ENCODE measurements around the gene TAS2R19. TPM values are rescaled to one million over a fixed set of nuclear protein-coding genes. Genes with fewer than 3 reads are reported as not detected.

The TAS2R19 gene
- total RNA-seq, 2 experiments from 2014 or later, result 2.9 to 3.2 TPM

- Histone ChIP-seq H2AFZ (ENCODE audit: low read length) (no peak overlapping the region), H3K9me2 (ENCODE audit: insufficient read depth, low read length) (no peaks in the 10 kb centered on the region), H3K9me3 (ENCODE audit: low read length) (no peaks in the 10 kb centered on the region), H3K4me2 (ENCODE audit: low read length) (no peak overlapping the region), H3K36me3 (ENCODE audit: insufficient read depth, low read length) (no peaks in the 10 kb centered on the region), H3K4me1 (ENCODE audit: insufficient read depth, low read length, poor library complexity, severe bottlenecking) (no peaks in the 10 kb centered on the region), H3K79me2 (ENCODE audit: insufficient read depth, low read depth, low read length) (no peaks in the 10 kb centered on the region), H3K4me3 (ENCODE audit: low read depth, low read length, poor library complexity, severe bottlenecking) (no peak overlapping the region), H3K27ac (ENCODE audit: low read depth, low read length, poor library complexity, severe bottlenecking) (no peak overlapping the region), H4K20me1 (ENCODE audit: insufficient read depth, low read length) (no peaks in the 10 kb centered on the region; the same call in 1 of the 2 replicates)
- no TSS peak for BruUV-seq (replicated peaks)
- ChIA-PET CTCF (ENCODE audit: unreplicated experiment) (no interaction called here), POLR2A (no interaction called here)
- intact Hi-C loops (cut with micrococcal nuclease; ENCODE audit: unreplicated experiment), result no loop called here
- no peak for TF ChIP-seq CTCF (conservative IDR thresholded peaks at IDR 0.05; ENCODE audit: low read length)
- no peak for TF ChIP-seq EZH2phosphoT487 (IDR thresholded peaks at IDR 0.05; ENCODE audit: borderline replicate concordance, low read depth, low read length)
- no peak for DNase-seq (ENCODE audit: low spot score)
Observed at GRCh38 chr12:11016937-11017336, 5.5 kb downstream of the TAS2R19 start.

- DNase-seq (ENCODE audit: low spot score), result no peak
- no peaks in the 10 kb centered on the region for H3K4me1 ChIP-seq (ENCODE audit: insufficient read depth, low read length, poor library complexity, severe bottlenecking)
- no peak overlapping the region for H3K4me2 ChIP-seq (ENCODE audit: low read length)
- H3K79me2 ChIP-seq (ENCODE audit: insufficient read depth, low read depth, low read length), result no peaks in the 10 kb centered on the region
- H3K27ac ChIP-seq (ENCODE audit: low read depth, low read length, poor library complexity, severe bottlenecking), result no peak overlapping the region
- TF ChIP-seq CTCF (conservative IDR thresholded peaks at IDR 0.05; ENCODE audit: low read length), result no peak
- no peak for TF ChIP-seq EZH2phosphoT487 (IDR thresholded peaks at IDR 0.05; ENCODE audit: borderline replicate concordance, low read depth, low read length)
- intact Hi-C loops (cut with micrococcal nuclease; ENCODE audit: unreplicated experiment), result loop anchor here (1.0 kb wide), 1 partner anchor 54 kb away; no protein-coding TSS in a partner anchor
- POLR2A ChIA-PET, result no interaction called here
- H3K9me2 ChIP-seq (ENCODE audit: insufficient read depth, low read length), result no peaks in the 10 kb centered on the region
- H3K4me3 ChIP-seq (ENCODE audit: low read depth, low read length, poor library complexity, severe bottlenecking), result no peak overlapping the region
- no peak overlapping the region for H2AFZ ChIP-seq (ENCODE audit: low read length)
- CTCF ChIA-PET (ENCODE audit: unreplicated experiment), result no interaction called here
- BruUV-seq (replicated peaks), result no TSS peak
- H3K9me3 ChIP-seq (ENCODE audit: low read length), result no peaks in the 10 kb centered on the region
- no peaks in the 10 kb centered on the region; the same call in 1 of the 2 replicates for H4K20me1 ChIP-seq (ENCODE audit: insufficient read depth, low read length)
- no peaks in the 10 kb centered on the region for H3K36me3 ChIP-seq (ENCODE audit: insufficient read depth, low read length)
Observed at GRCh38 chr12:11015775-11016430, 6.5 kb downstream of the TAS2R19 start.

GRCh38 chr12:11014234-11014633 is 8.2 kb downstream of the TAS2R19 start:
- Histone ChIP-seq H3K9me2 (ENCODE audit: insufficient read depth, low read length) (no peaks in the 10 kb centered on the region), H2AFZ (ENCODE audit: low read length) (no peak overlapping the region), H3K9me3 (ENCODE audit: low read length) (no peaks in the 10 kb centered on the region), H3K27ac (ENCODE audit: low read depth, low read length, poor library complexity, severe bottlenecking) (no peak overlapping the region), H3K4me2 (ENCODE audit: low read length) (no peak overlapping the region), H3K4me3 (ENCODE audit: low read depth, low read length, poor library complexity, severe bottlenecking) (no peak overlapping the region), H3K79me2 (ENCODE audit: insufficient read depth, low read depth, low read length) (no peaks in the 10 kb centered on the region), H4K20me1 (ENCODE audit: insufficient read depth, low read length) (no peaks in the 10 kb centered on the region), H3K4me1 (ENCODE audit: insufficient read depth, low read length, poor library complexity, severe bottlenecking) (no peaks in the 10 kb centered on the region), H3K36me3 (ENCODE audit: insufficient read depth, low read length) (no peaks in the 10 kb centered on the region)
- CTCF ChIA-PET (ENCODE audit: unreplicated experiment), result no interaction called here
- DNase-seq (ENCODE audit: low spot score), result no peak
- no TSS peak for BruUV-seq (replicated peaks)
- intact Hi-C loops (cut with micrococcal nuclease; ENCODE audit: unreplicated experiment), result no loop called here
- TF ChIP-seq EZH2phosphoT487 (IDR thresholded peaks at IDR 0.05; ENCODE audit: borderline replicate concordance, low read depth, low read length), result no peak
- no peak for TF ChIP-seq CTCF (conservative IDR thresholded peaks at IDR 0.05; ENCODE audit: low read length)
- POLR2A ChIA-PET, result no interaction called here
